Skeletal muscle tissue (tissue), 4 donors: ENCODE data around the gene DCLK1. TPM values are rescaled to one million over a fixed set of nuclear protein-coding genes. Genes with fewer than 3 reads are reported as not detected.

Experiments used
- H3K27ac ChIP-seq: one replicate; pipeline ENCODE4 v1.7.0; 2013; ENCODE audit warnings: mild to moderate bottlenecking, low read depth, low read length, inconsistent platforms
- H3K27me3 ChIP-seq, 3 donors: one replicate each; pipeline ENCODE4 v1.7.0; 2013; ENCODE audit warnings: low read length in 3 of 3; ENCODE audit not compliant: control insufficient read depth in 3 of 3, insufficient read depth in 3 of 3
- H3K36me3 ChIP-seq, 3 donors: one replicate each; pipeline ENCODE4 v1.7.0; 2013; ENCODE audit warnings: low read length in 3 of 3; ENCODE audit not compliant: control insufficient read depth in 3 of 3, insufficient read depth in 3 of 3
- H3K4me1 ChIP-seq, 3 donors: one replicate each; pipeline ENCODE4 v1.7.0; 2013; ENCODE audit warnings: low read length in 3 of 3, mild to moderate bottlenecking in 3 of 3; ENCODE audit not compliant: control insufficient read depth in 3 of 3, insufficient read depth in 3 of 3
- H3K4me3 ChIP-seq, 3 donors: one replicate each; pipeline ENCODE4 v1.7.0; 2013; ENCODE audit warnings: low read length in 3 of 3
- H3K9ac ChIP-seq, 3 donors: one replicate each; pipeline ENCODE4 v1.7.0; 2013; ENCODE audit warnings: low read length in 3 of 3, mild to moderate bottlenecking in 3 of 3, moderate library complexity in 2 of 3, low read depth in 1 of 3
- H3K9me3 ChIP-seq, 3 donors: one replicate each; pipeline ENCODE4 v1.7.0; 2013; ENCODE audit warnings: low read length in 3 of 3; ENCODE audit not compliant: control insufficient read depth in 3 of 3
- total RNA-seq: library from RNA; depleted of rRNA; stranded (reverse); fragments of >200 nt; gene quantifications from one replicate; pipeline ENCODE4 v1.2.3, GENCODE V29; 2014
- donor health status: Osteomylitis.

Gene DCLK1
- total RNA-seq, 1 donor from 2014 or later, result 92.9 TPM

- no peaks in the 10 kb centered on the region for H3K9me3 ChIP-seq
- no peaks in the 10 kb centered on the region for H3K4me1 ChIP-seq
- H3K9ac ChIP-seq, result no peak overlapping the region
- H3K27me3 ChIP-seq, result no peaks in the 10 kb centered on the region
- no peak overlapping the region for H3K4me3 ChIP-seq
- H3K27ac ChIP-seq, result no peak overlapping the region
- H3K36me3 ChIP-seq, result no peaks in the 10 kb centered on the region
Measured at GRCh38 chr13:35781036-35782000, 349.9 kb downstream of the DCLK1 start.

- H3K27ac ChIP-seq, result no peak overlapping the region
- no peak overlapping the region for H3K4me3 ChIP-seq
- no peaks in the 10 kb centered on the region for H3K27me3 ChIP-seq
- no peak overlapping the region for H3K9ac ChIP-seq
- H3K9me3 ChIP-seq, result no peaks in the 10 kb centered on the region
- no peaks in the 10 kb centered on the region for H3K36me3 ChIP-seq
- no peaks in the 10 kb centered on the region for H3K4me1 ChIP-seq
Measured at GRCh38 chr13:35780613-35781012, 350.6 kb downstream of the DCLK1 start.

DNA sequence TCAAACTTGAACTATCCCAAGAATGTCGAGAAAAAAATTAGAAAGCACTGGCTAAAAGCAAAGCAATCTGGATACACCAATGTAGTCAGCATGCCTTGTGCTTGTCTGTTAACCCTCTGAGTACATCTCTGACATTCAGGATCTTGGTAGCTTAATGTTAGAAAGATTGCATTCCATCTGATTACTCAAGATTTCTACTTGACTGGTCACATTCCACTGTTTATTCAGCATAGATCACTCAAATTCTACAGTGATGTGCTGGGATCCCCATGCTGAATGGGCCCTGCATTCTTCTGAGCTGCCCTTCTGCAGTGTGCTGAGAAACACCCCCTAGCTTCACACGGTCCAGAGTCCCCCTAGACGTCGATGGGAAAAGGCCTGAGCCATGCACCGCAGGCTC lies 359.3 kb downstream of the DCLK1 start:
- H3K9me3 ChIP-seq, result no peaks in the 10 kb centered on the region
- no peak overlapping the region for H3K4me3 ChIP-seq
- H3K27ac ChIP-seq, result no peak overlapping the region
- H3K27me3 ChIP-seq, result no peaks in the 10 kb centered on the region
- no peaks in the 10 kb centered on the region for H3K36me3 ChIP-seq
- peaks cover 0 to 13% (median 6%) of the 10 kb centered on the region in 3 donors for H3K4me1 ChIP-seq
- H3K9ac ChIP-seq, result no peak overlapping the region

- Histone ChIP-seq H3K4me3 (no peak overlapping the region), H3K9ac (no peak overlapping the region), H3K27ac (no peak overlapping the region), H3K36me3 (no peaks in the 10 kb centered on the region), H3K27me3 (no peaks in the 10 kb centered on the region), H3K9me3 (no peaks in the 10 kb centered on the region), H3K4me1 (peaks cover 0 to 13% (median 6%) of the 10 kb centered on the region in 3 donors)
Measured at GRCh38 chr13:35770756-35771297, 360.4 kb downstream of the DCLK1 start.

- Histone ChIP-seq H3K27ac (no peak overlapping the region), H3K9ac (no peak overlapping the region), H3K4me3 (no peak overlapping the region), H3K9me3 (no peaks in the 10 kb centered on the region), H3K27me3 (no peaks in the 10 kb centered on the region), H3K36me3 (no peaks in the 10 kb centered on the region), H3K4me1 (peaks cover 0 to 13% (median 6%) of the 10 kb centered on the region in 3 donors)
Measured at GRCh38 chr13:35769812-35770211, 361.4 kb downstream of the DCLK1 start.

DNA sequence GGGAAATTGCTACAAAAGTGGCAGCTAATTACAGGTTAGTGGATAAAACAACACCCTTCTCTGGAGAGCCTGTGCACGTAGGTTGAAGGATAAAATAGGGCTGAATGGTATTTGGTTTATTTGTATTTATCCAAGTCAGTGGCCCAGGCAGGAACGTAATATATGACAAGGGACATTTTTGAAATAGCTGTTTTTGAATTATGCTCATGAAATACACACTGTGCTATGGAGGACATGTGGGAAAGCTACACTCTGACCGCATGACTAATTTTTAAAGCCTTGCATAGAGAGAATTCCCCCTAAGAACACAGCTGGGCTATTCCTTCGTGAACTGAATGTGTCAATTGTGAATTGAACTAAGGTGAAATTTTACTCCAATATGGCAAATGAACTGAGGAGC lies 362.6 kb downstream of the DCLK1 start:
- H3K9ac ChIP-seq, result no peak overlapping the region
- no peaks in the 10 kb centered on the region for H3K36me3 ChIP-seq
- H3K27me3 ChIP-seq, result no peaks in the 10 kb centered on the region
- no peak overlapping the region for H3K4me3 ChIP-seq
- no peak overlapping the region for H3K27ac ChIP-seq
- H3K9me3 ChIP-seq, result no peaks in the 10 kb centered on the region
- peaks cover 0 to 13% (median 6%) of the 10 kb centered on the region in 3 donors for H3K4me1 ChIP-seq

DNA sequence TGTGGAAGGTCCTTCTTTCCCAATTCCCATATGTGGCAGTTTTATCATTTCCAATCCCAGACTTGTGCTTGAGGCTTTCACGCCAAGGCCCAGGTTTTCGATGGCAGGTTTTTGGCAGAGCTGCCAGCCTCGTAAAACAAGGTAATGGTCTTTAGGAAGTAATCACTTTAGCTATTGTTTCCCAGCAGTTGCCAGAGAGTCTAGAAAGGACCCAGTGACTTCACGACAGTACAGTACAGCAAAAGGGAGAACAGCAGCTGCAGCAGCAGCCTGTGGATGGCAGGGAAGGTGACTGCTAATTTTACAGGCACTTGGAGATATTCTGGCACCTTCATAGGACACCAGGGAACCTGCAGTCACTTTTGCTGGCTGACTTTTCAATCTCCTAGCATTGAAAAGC lies 363.1 kb downstream of the DCLK1 start:
- no peaks in the 10 kb centered on the region for H3K36me3 ChIP-seq
- no peaks in the 10 kb centered on the region for H3K9me3 ChIP-seq
- no peak overlapping the region for H3K4me3 ChIP-seq
- H3K4me1 ChIP-seq, result peaks cover 0 to 13% (median 6%) of the 10 kb centered on the region in 3 donors
- no peak overlapping the region for H3K9ac ChIP-seq
- H3K27me3 ChIP-seq, result no peaks in the 10 kb centered on the region
- H3K27ac ChIP-seq, result no peak overlapping the region

DNA sequence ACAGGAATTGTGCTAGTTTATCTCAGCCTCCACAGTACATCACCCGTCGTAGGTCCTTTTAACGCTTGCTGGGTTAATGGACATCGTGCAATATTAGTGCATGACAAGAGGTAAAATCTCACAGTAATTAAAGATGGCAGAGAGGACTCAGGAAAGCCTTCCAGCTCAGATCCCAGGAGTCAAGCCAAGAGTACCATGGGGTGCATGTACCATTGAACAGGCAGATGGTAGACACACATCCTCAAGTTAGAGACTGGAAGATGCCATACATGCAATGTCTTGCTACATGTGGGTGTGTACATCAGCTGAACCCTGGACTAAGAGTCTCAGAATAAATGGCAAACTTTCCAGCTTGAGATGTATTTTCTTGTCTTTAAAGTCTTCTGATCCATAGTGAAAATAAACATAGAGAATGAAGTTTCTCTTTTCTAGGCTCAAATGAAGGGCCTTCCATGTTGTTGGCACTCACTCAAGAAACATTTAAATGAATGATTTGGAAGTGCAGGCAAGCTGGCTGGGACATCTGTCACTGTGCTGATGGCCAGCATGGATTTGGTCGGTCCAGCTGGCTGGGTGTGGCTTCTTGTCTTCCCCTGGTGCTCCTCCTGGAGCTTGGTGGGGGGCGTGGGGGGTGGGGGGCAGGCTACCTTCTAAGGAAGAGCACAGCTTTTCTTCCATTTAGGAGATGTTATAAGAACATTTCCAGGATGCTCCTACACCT lies 363.8 kb downstream of the DCLK1 start:
- Histone ChIP-seq H3K4me3 (no peak overlapping the region), H3K9me3 (no peaks in the 10 kb centered on the region), H3K27me3 (no peaks in the 10 kb centered on the region), H3K36me3 (no peaks in the 10 kb centered on the region), H3K27ac (no peak overlapping the region), H3K4me1 (peaks cover 0 to 13% (median 6%) of the 10 kb centered on the region in 3 donors), H3K9ac (no peak overlapping the region)

DNA sequence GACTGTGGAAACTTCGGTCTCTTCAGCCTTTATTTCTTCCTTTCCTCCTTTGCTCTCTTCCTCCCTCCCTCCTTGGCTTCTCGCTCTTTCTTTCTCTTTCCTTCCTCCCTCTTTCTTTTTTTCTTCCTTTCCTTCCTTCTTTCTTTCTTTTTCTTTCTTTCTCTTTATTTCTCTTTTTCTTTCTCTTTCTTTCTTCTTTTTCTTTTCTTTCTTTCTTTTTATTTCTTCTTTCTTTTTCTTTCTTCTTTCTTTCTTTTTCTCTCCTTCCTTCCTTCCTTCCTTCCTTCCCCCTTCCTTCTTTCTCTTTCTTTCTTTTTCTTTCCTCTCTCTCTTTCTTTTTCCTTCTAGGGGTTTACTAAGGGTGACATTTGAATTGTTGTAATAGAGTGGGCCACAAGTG lies 364.5 kb downstream of the DCLK1 start:
- H3K4me3 ChIP-seq, result no peak overlapping the region
- H3K9ac ChIP-seq, result no peak overlapping the region
- H3K27ac ChIP-seq, result no peak overlapping the region
- peaks cover 0 to 13% (median 6%) of the 10 kb centered on the region in 3 donors for H3K4me1 ChIP-seq
- H3K36me3 ChIP-seq, result no peaks in the 10 kb centered on the region
- no peaks in the 10 kb centered on the region for H3K27me3 ChIP-seq
- H3K9me3 ChIP-seq, result no peaks in the 10 kb centered on the region

GRCh38 chr13:35765941-35766340 lies 365.2 kb downstream of the DCLK1 start:
- H3K4me3 ChIP-seq, result no peak overlapping the region
- H3K36me3 ChIP-seq, result no peaks in the 10 kb centered on the region
- H3K9me3 ChIP-seq, result no peaks in the 10 kb centered on the region
- no peak overlapping the region for H3K9ac ChIP-seq
- H3K27ac ChIP-seq, result no peak overlapping the region
- H3K4me1 ChIP-seq, result peaks cover 0 to 13% (median 6%) of the 10 kb centered on the region in 3 donors
- H3K27me3 ChIP-seq, result no peaks in the 10 kb centered on the region
